ENCODE results near the gene SHANK3. TPM values are rescaled to one million over a fixed set of nuclear protein-coding genes. Genes with fewer than 3 reads are reported as not detected.
A peak's percentile ranks its signal among the peaks of the same experiment; 100 is the strongest.

SHANK3 gene
- total and polyA plus RNA-seq, 2 of the 8 experiments (the other 6 are each of a cell fraction or from before 2014, with no cell fraction given) = 1.5 to 6.0 TPM

- TF ChIP-seq CHD7 (IDR thresholded peaks at IDR 0.05; ENCODE audit: insufficient replicate concordance, low read length) (no peak), SP1 (IDR thresholded peaks at IDR 0.05; ENCODE audit: low read depth, low read length) (peak; percentile 53; the same call in 1 of the 2 replicates), TAF1 (IDR thresholded peaks at IDR 0.05; ENCODE audit: low read depth, low read length) (peak; percentile 35; the same call in 1 of the 2 replicates), USF2 (IDR thresholded peaks at IDR 0.05; ENCODE audit: low read length) (peak; percentile 88), ASH2L (IDR thresholded peaks at IDR 0.05; ENCODE audit: low read length) (peak; percentile 80), NANOG (IDR thresholded peaks at IDR 0.05; ENCODE audit: insufficient read depth, low read depth, low read length, poor library complexity, severe bottlenecking) (peak; percentile 87), TEAD4 (IDR thresholded peaks at IDR 0.05; ENCODE audit: low read depth, low read length) (peak; percentile 66)
Measured at GRCh38 chr22:50641696-50642607, 30.7 kb upstream of the SHANK3 start (continued).
